H1 (cell line): ENCODE measurements around the gene SLC7A9. TPM values are rescaled to one million over a fixed set of nuclear protein-coding genes. Genes with fewer than 3 reads are reported as not detected.

Experiments used
- CTCF ChIA-PET: fragments of 300-600 bp; sonication (Branson Sonifier 250); formaldehyde crosslinking; loops from one replicate; lab custom pipeline; 2021; ENCODE audit not compliant: partially characterized antibody; lab: Charles Lee
- POLR2A ChIA-PET: fragments of 300-600 bp; sonication (Branson Sonifier 250); formaldehyde crosslinking; loops from one replicate; lab custom pipeline; 2021; ENCODE audit warnings: inconsistent platforms; ENCODE audit not compliant: partially characterized antibody; lab: Charles Lee
- DNase-seq, 2 experiments: peaks; one replicate each; pipeline versions ENCODE4 v3.0.0 to v3.0.0-alpha.2; 2010 to 2022; ENCODE audit warnings: low spot score in 2 of 2, low read depth in 1 of 2, mixed read lengths in 1 of 2
- FAIRE-seq: peaks from 2 replicates; lab custom pipeline; 2011; peaks lifted over from hg19 to GRCh38; lab: Jason Lieb, UNC
- H2AFZ ChIP-seq: 2 replicates; pipeline ENCODE4 v1.8.1; 2012; ENCODE audit warnings: low read length, inconsistent platforms
- H2AK5ac ChIP-seq: 2 replicates; pipeline ENCODE4 v1.6.1; 2013; ENCODE audit warnings: low read depth, low read length
- H2BK120ac ChIP-seq: replicated peaks from 2 replicates; pipeline ENCODE3; 2013; ENCODE audit warnings: low read depth, low read length, inconsistent platforms
- H2BK12ac ChIP-seq: 2 replicates; pipeline ENCODE4 v1.6.1; 2013; ENCODE audit warnings: low read depth, low read length
- H2BK15ac ChIP-seq: 2 replicates; pipeline ENCODE4 v1.6.1; 2013; ENCODE audit warnings: low read length
- H2BK20ac ChIP-seq: 2 replicates; pipeline ENCODE4 v1.6.1; 2013; ENCODE audit warnings: low read length
- H2BK5ac ChIP-seq: 2 replicates; pipeline ENCODE4 v1.6.1; 2013; ENCODE audit warnings: low read depth, low read length
- H3K14ac ChIP-seq: 2 replicates; pipeline ENCODE4 v1.6.1; 2013; ENCODE audit warnings: inconsistent platforms; ENCODE audit not compliant: insufficient read length
- H3K18ac ChIP-seq: 2 replicates; pipeline ENCODE4 v1.6.1; 2013; ENCODE audit warnings: low read length; ENCODE audit errors: extremely low read depth
- H3K23ac ChIP-seq: 2 replicates; pipeline ENCODE4 v1.6.1; 2013; ENCODE audit warnings: inconsistent platforms; ENCODE audit not compliant: insufficient read length
- H3K23me2 ChIP-seq: 2 replicates; pipeline ENCODE4 v1.6.1; 2013; ENCODE audit warnings: low read depth, low read length
- H3K27ac ChIP-seq: 2 replicates; pipeline ENCODE4 v1.6.1; 2011; ENCODE audit warnings: low read depth, low read length, inconsistent platforms
- H3K27me3 ChIP-seq, 4 experiments: replicated peaks in 1 of 4; 1 replicate in 1 of 4; 2 replicates in 3 of 4; pipeline versions ENCODE4 v1.6.1 to v1.8.1; 2011 to 2013; ENCODE audit warnings: low read length in 3 of 4, mild to moderate bottlenecking in 3 of 4, inconsistent platforms in 2 of 4, mixed read lengths in 2 of 4, moderate library complexity in 1 of 4; ENCODE audit not compliant: control insufficient read depth in 3 of 4, insufficient read depth in 3 of 4; ENCODE audit errors: extremely low read depth in 1 of 4
- H3K36me3 ChIP-seq, 4 experiments: 2 replicates each; pipeline versions ENCODE4 v1.6.1 to v1.8.1; 2011 to 2013; ENCODE audit warnings: mild to moderate bottlenecking in 4 of 4, low read length in 3 of 4, moderate library complexity in 2 of 4, control low read depth in 1 of 4, inconsistent platforms in 1 of 4; ENCODE audit not compliant: insufficient read depth in 4 of 4, control insufficient read depth in 2 of 4
- H3K4ac ChIP-seq: replicated peaks from 2 replicates; pipeline ENCODE3; 2013; ENCODE audit warnings: low read length, low read depth, mixed read lengths, inconsistent platforms; ENCODE audit not compliant: insufficient read length
- H3K4me1 ChIP-seq, 4 experiments: replicated peaks in 1 of 4; 1 replicate in 1 of 4; 2 replicates in 3 of 4; pipeline versions ENCODE4 v1.6.1 to v1.8.1; 2011 to 2013; ENCODE audit warnings: low read length in 3 of 4, inconsistent platforms in 2 of 4, mixed read lengths in 1 of 4; ENCODE audit not compliant: insufficient read depth in 4 of 4, control insufficient read depth in 3 of 4
- H3K4me2 ChIP-seq, 2 experiments: 2 replicates each; pipeline versions ENCODE4 v1.6.1 to v1.8.1; 2011 to 2013; ENCODE audit warnings: low read depth in 2 of 2, low read length in 2 of 2, control low read depth in 1 of 2, inconsistent platforms in 1 of 2, mild to moderate bottlenecking in 1 of 2; ENCODE audit not compliant: insufficient read depth in 1 of 2
- H3K4me3 ChIP-seq, 4 experiments: fragments of 200-600, 300-600 bp in 1 of 4; sonication (generic), shearing (Covaris generic), sonication (Bioruptor Twin) in 1 of 4; 2 replicates each; pipeline versions ENCODE4 v1.5.1 to v1.8.1; 2011 to 2016; ENCODE audit warnings: low read length in 4 of 4, low read depth in 3 of 4, control low read depth in 2 of 4, inconsistent platforms in 2 of 4, mild to moderate bottlenecking in 2 of 4, mixed read lengths in 1 of 4, moderate library complexity in 1 of 4; ENCODE audit not compliant: insufficient read depth in 2 of 4; ENCODE audit errors: extremely low read depth in 1 of 4
- H3K56ac ChIP-seq: replicated peaks from 2 replicates; pipeline ENCODE3; 2013; ENCODE audit warnings: low read depth, mild to moderate bottlenecking, mixed read lengths, low read length, inconsistent platforms; ENCODE audit not compliant: insufficient read length
- H3K79me1 ChIP-seq: 2 replicates; pipeline ENCODE4 v1.6.1; 2013; ENCODE audit warnings: low read depth, low read length, control low read depth
- H3K79me2 ChIP-seq, 2 experiments: 2 replicates each; pipeline versions ENCODE4 v1.6.1 to v1.8.1; 2012 to 2013; ENCODE audit warnings: low read length in 2 of 2, mild to moderate bottlenecking in 2 of 2, inconsistent platforms in 1 of 2; ENCODE audit not compliant: insufficient read depth in 2 of 2, control insufficient read depth in 1 of 2
- H3K9ac ChIP-seq, 4 experiments: replicated peaks in 1 of 4; 1 replicate in 1 of 4; 2 replicates in 3 of 4; pipeline versions ENCODE4 v1.6.1 to v1.8.1; 2011 to 2013; ENCODE audit warnings: low read depth in 3 of 4, low read length in 3 of 4, control low read depth in 2 of 4, mild to moderate bottlenecking in 2 of 4, moderate library complexity in 2 of 4, inconsistent platforms in 1 of 4; ENCODE audit errors: extremely low read depth in 1 of 4
- H3K9me3 ChIP-seq, 2 experiments: 2 replicates each; pipeline versions ENCODE4 v1.6.1 to v1.8.1; 2012 to 2013; ENCODE audit warnings: mild to moderate bottlenecking in 2 of 2, moderate library complexity in 2 of 2, control low read depth in 1 of 2, inconsistent platforms in 1 of 2, low read depth in 1 of 2, low read length in 1 of 2, mixed read lengths in 1 of 2; ENCODE audit not compliant: insufficient read depth in 2 of 2
- H4K20me1 ChIP-seq, 2 experiments: replicated peaks in 1 of 2; 2 replicates each; pipeline versions ENCODE3 to v1.8.1; 2011 to 2013; ENCODE audit warnings: inconsistent platforms in 2 of 2, low read length in 2 of 2, mild to moderate bottlenecking in 1 of 2; ENCODE audit not compliant: insufficient read depth in 2 of 2, control insufficient read depth in 1 of 2
- H4K5ac ChIP-seq: 2 replicates; pipeline ENCODE4 v1.6.1; 2013; ENCODE audit warnings: low read length, low read depth, mixed read lengths, inconsistent platforms; ENCODE audit not compliant: insufficient read length
- H4K8ac ChIP-seq: 2 replicates; pipeline ENCODE4 v1.8.0; 2013; ENCODE audit warnings: mild to moderate bottlenecking, moderate library complexity, low read length, inconsistent platforms; ENCODE audit not compliant: insufficient read depth; ENCODE audit errors: extremely low read depth
- H4K91ac ChIP-seq: replicated peaks from 2 replicates; pipeline ENCODE3; 2013; ENCODE audit warnings: low read length, mixed read lengths, inconsistent platforms; ENCODE audit not compliant: insufficient read length
- FOSL1 ChIP-seq: IDR thresholded peaks from 2 replicates; pipeline ENCODE4 v1.6.1; 2011; ENCODE audit warnings: mild to moderate bottlenecking, low read depth, low read length, moderate library complexity; ENCODE audit not compliant: insufficient read depth
- HDAC2 ChIP-seq, 2 experiments: fragments of 300-600 bp in 1 of 2; sonication (generic) in 1 of 2; IDR thresholded peaks; 2 replicates each; pipeline ENCODE4 v1.6.1; 2011 to 2012; ENCODE audit warnings: low read depth in 2 of 2, low read length in 2 of 2, mild to moderate bottlenecking in 2 of 2, moderate library complexity in 2 of 2, borderline replicate concordance in 1 of 2, inconsistent platforms in 1 of 2
- WGBS, 2 experiments: shearing (Covaris generic) in 1 of 2; methylation state at CpG; one replicate each; pipeline versions ENCODE4 v1.1.6 to v1.1.7; 2013 to 2015; ENCODE audit warnings: low lambda C conversion rate in 2 of 2, mixed read lengths in 2 of 2, inconsistent platforms in 1 of 2, low coverage in 1 of 2, missing lambda C conversion rate in 1 of 2; ENCODE audit not compliant: insufficient replicate concordance in 2 of 2, insufficient coverage in 1 of 2, insufficient read length in 1 of 2; ENCODE audit errors: extremely low coverage in 1 of 2, missing lambda C conversion rate in 1 of 2; 5-methylcytosine and 5-hydroxymethylcytosine counted together
- polyA plus RNA-seq, 7 experiments: library from polyadenylated mRNA; depleted of rRNA in 3 of 7; stranded (reverse) in 5 of 7; unstranded in 2 of 7; fragments of >200 nt in 5 of 7; fragments of 200-250 nt in 2 of 7; gene quantifications; 1 replicate in 5 of 7; 2 replicates in 1 of 7; 4 replicates in 1 of 7; pipeline versions ENCODE4 v1.2.1 to v1.2.3, GENCODE V29; 2011 to 2013; ENCODE audit warnings: missing spikeins in 2 of 7, mixed read lengths in 2 of 7
- total RNA-seq: library from RNA; stranded (reverse); fragmentation: NEBNext Ultra II Directional; extraction: Animal tissue kit (Norgen Biotek cat#: 25700); gene quantifications from 2 replicates; pipeline ENCODE4 v1.2.1, GENCODE V29; 2021

The SLC7A9 gene
- total and polyA plus RNA-seq, 2 of the 8 experiments (the other 6 are each of a cell fraction or from before 2014, with no cell fraction given), result 0.15 TPM; not detected in 1

- ChIA-PET POLR2A (interaction anchor here (0.7 kb wide), 1 partner anchor 286 kb away, joined by 3 read pairs; no protein-coding TSS in a partner anchor), CTCF (interaction anchor here (0.6 to 1.1 kb wide), 2 partner anchors 17 to 188 kb away, joined by 3 to 4 read pairs; no protein-coding TSS in a partner anchor)
- Histone ChIP-seq H2AFZ (no peak overlapping the region), H3K79me2 (no peaks in the 10 kb centered on the region), H3K4me2 (no peak overlapping the region), H3K36me3 (no peaks in the 10 kb centered on the region), H4K8ac (no peak overlapping the region), H3K9me3 (no peaks in the 10 kb centered on the region), H3K14ac (no peak overlapping the region), H4K20me1 (peaks cover 0 to 1% of the 10 kb centered on the region in 2 experiments), H3K18ac (no peak overlapping the region), H2BK20ac (no peak overlapping the region), H4K5ac (no peak overlapping the region), H2BK5ac (no peak overlapping the region), H3K27ac (no peak overlapping the region), H3K56ac (no peak overlapping the region), H2BK12ac (no peak overlapping the region), H3K23me2 (no peaks in the 10 kb centered on the region), H3K23ac (no peak overlapping the region), H3K4me3 (no peak overlapping the region), H3K4ac (no peak overlapping the region), H2BK15ac (no peak overlapping the region), H4K91ac (no peak overlapping the region), H3K4me1 (peaks cover 0 to 3% (median 2%) of the 10 kb centered on the region in 4 experiments; a peak in 4 of 7 replicates), H3K79me1 (no peaks in the 10 kb centered on the region), H2BK120ac (no peak overlapping the region), H3K9ac (no peak overlapping the region), H2AK5ac (no peak overlapping the region), H3K27me3 (no peaks in the 10 kb centered on the region)
- WGBS, 2 experiments, result 91% methylated on average over 11 of the region's 14 CpGs; no CpG with 5 or more reads in 1 of the 2 experiments
- DNase-seq (peak in 1 of 2 experiments; percentile 28), FAIRE-seq (no peak)
- TF ChIP-seq HDAC2 (IDR thresholded peaks at IDR 0.05; ENCODE audit: borderline replicate concordance in 1 of 2, low read depth in 2 of 2, low read length in 2 of 2) (no peak), FOSL1 (no peak)
Observed at GRCh38 chr19:32877977-32878745, 8.6 kb upstream of the SLC7A9 start.
